Fibroblast of lung (primary cell): ENCODE results near the gene SESN3.

Source experiments
- CTCF ChIP-seq, 2 donors: IDR thresholded peaks in 1 of 2; conservative IDR thresholded peaks in 1 of 2; 1 replicate in 1 of 2; 2 replicates in 1 of 2; pipeline ENCODE4 v1.5.1; 2011 to 2012; ENCODE audit warnings: low read length in 2 of 2, control low read depth in 1 of 2, inconsistent platforms in 1 of 2, low read depth in 1 of 2, mild to moderate bottlenecking in 1 of 2
- EZH2 ChIP-seq: IDR thresholded peaks from 2 replicates; pipeline ENCODE4 v1.5.1; 2012; ENCODE audit warnings: low read length, control low read depth, mild to moderate bottlenecking; ENCODE audit errors: missing control alignments

- TF ChIP-seq CTCF (conservative IDR thresholded peaks at IDR 0.05 in 1 of 2, IDR thresholded peaks at IDR 0.05 in 1 of 2; ENCODE audit: low read depth in 1 of 2, low read length in 2 of 2): no peak
- TF ChIP-seq EZH2: no peak
These were observed 14.6 kb upstream of the SESN3 start for GRCh38 chr11:95245581-95245980.
